GM12878 (cell line): Measurements from ENCODE around the gene S1PR3. TPM values are rescaled to one million over a fixed set of nuclear protein-coding genes. Genes with fewer than 3 reads are reported as not detected.

Source experiments
- ATAC-seq: fragments of 200-7000 bp; cut with Tn5 transposase; 3 replicates; pipeline ENCODE4 v1.9.1; 2020; ENCODE audit warnings: mild to moderate bottlenecking, moderate library complexity
- BruUV-seq: library from RNA; stranded (reverse); fragments of 400-500 nt; replicated peaks from 2 replicates; lab custom pipeline; 2021; lab: Mats Ljungman, UMichigan
- CTCF ChIA-PET: fragments of 300-600 bp; sonication (Branson Sonifier 250); formaldehyde crosslinking; extraction: SDS; loops from one replicate; lab custom pipeline; 2021; ENCODE audit warnings: inconsistent platforms; lab: Yijun Ruan, JAX
- POLR2A ChIA-PET: fragments of 350-600 bp; formaldehyde crosslinking; extraction: SDS; loops from one replicate; lab custom pipeline; 2021; ENCODE audit warnings: inconsistent platforms; lab: Charles Lee
- RAD21 ChIA-PET: fragments of 300-600 bp; sonication (Branson Sonifier 250); formaldehyde crosslinking; loops from one replicate; lab custom pipeline; 2023; ENCODE audit warnings: antibody characterized with exemption; ENCODE audit not compliant: unreplicated experiment; lab: Charles Lee
- SMC1A ChIA-PET: fragments of 300-600 bp; sonication (Branson Sonifier 250); formaldehyde crosslinking; loops from one replicate; lab custom pipeline; 2023; ENCODE audit not compliant: unreplicated experiment, uncharacterized antibody; lab: Charles Lee
- DNase-seq: peaks from one replicate; pipeline ENCODE4 v3.0.0-alpha.2; 2011; ENCODE audit warnings: low read depth, low spot score
- FAIRE-seq: peaks from 3 replicates; lab custom pipeline; 2011; peaks lifted over from hg19 to GRCh38; lab: Jason Lieb, UNC
- H2AFZ ChIP-seq: 2 replicates; pipeline ENCODE4 v1.6.0; 2011; ENCODE audit warnings: low read depth, low read length, control low read depth; ENCODE audit not compliant: control insufficient read depth
- H3K27ac ChIP-seq: 2 replicates; pipeline ENCODE4 v1.5.1; 2011; ENCODE audit warnings: control low read depth; ENCODE audit not compliant: control insufficient read depth, insufficient read depth
- H3K27me3 ChIP-seq, 2 experiments: replicated peaks in 1 of 2; 2 replicates each; pipeline versions ENCODE4 v1.6.0 to v1.6.1; 2011; ENCODE audit warnings: low read length in 1 of 2; ENCODE audit not compliant: control insufficient read depth in 2 of 2, insufficient read depth in 2 of 2
- H3K36me3 ChIP-seq, 2 experiments: 2 replicates each; pipeline ENCODE4 v1.5.1; 2011; ENCODE audit warnings: low read length in 1 of 2; ENCODE audit not compliant: control insufficient read depth in 2 of 2, insufficient read depth in 2 of 2
- H3K4me1 ChIP-seq: 2 replicates; pipeline ENCODE4 v1.6.1; 2011; ENCODE audit warnings: mild to moderate bottlenecking, low read length, moderate library complexity, mixed read lengths; ENCODE audit not compliant: control insufficient read depth, insufficient read depth
- H3K4me2 ChIP-seq: 2 replicates; pipeline ENCODE4 v1.6.0; 2011; ENCODE audit warnings: control low read depth; ENCODE audit not compliant: control insufficient read depth, insufficient read depth
- H3K4me3 ChIP-seq: fragments of 200-600 bp; sonication (generic); 2 replicates; pipeline ENCODE4 v1.5.1; 2016
- H3K79me2 ChIP-seq: 2 replicates; pipeline ENCODE4 v1.6.0; 2011; ENCODE audit warnings: low read length; ENCODE audit not compliant: control insufficient read depth, insufficient read depth
- H3K9ac ChIP-seq: 2 replicates; pipeline ENCODE4 v1.8.0; 2011; ENCODE audit warnings: low read length, control low read depth, mixed read lengths; ENCODE audit not compliant: control insufficient read depth, insufficient read depth
- H3K9me3 ChIP-seq: replicated peaks from 3 replicates; pipeline ENCODE4 v1.5.1; 2011; ENCODE audit warnings: mild to moderate bottlenecking, low read length; ENCODE audit not compliant: control insufficient read depth, insufficient read depth
- H4K20me1 ChIP-seq: 2 replicates; pipeline ENCODE4 v1.6.0; 2011; ENCODE audit not compliant: control insufficient read depth, insufficient read depth
- BCLAF1 ChIP-seq: fragments of 450-650 bp; IDR thresholded peaks from 2 replicates; pipeline ENCODE4 v1.6.1; 2017; ENCODE audit warnings: antibody characterized with exemption, mild to moderate bottlenecking, moderate library complexity
- NKRF ChIP-seq: fragments of 450-650 bp; conservative IDR thresholded peaks from 2 replicates; pipeline ENCODE4 v1.6.1; 2017; ENCODE audit warnings: mild to moderate bottlenecking, moderate library complexity
- PRDM15 ChIP-seq: fragments of 450-650 bp; formaldehyde crosslinking; IDR thresholded peaks from 2 replicates; pipeline ENCODE4 v1.4.0; 2020; ENCODE audit warnings: mild to moderate bottlenecking, moderate library complexity
- RAD51 ChIP-seq: fragments of 450-650 bp; IDR thresholded peaks from 2 replicates; pipeline ENCODE4 v1.6.1; 2016; ENCODE audit warnings: moderate library complexity, mild to moderate bottlenecking, inconsistent platforms
- RELB ChIP-seq: fragments of 450-650 bp; IDR thresholded peaks from 2 replicates; pipeline ENCODE4 v1.6.1; 2017; ENCODE audit warnings: low read depth, mild to moderate bottlenecking, moderate library complexity
- RFX5 ChIP-seq: IDR thresholded peaks from 2 replicates; pipeline ENCODE4 v1.6.1; 2011; ENCODE audit warnings: low read depth, low read length, improper control_type of control experiment
- ZNF622 ChIP-seq: fragments of 450-650 bp; IDR thresholded peaks from 2 replicates; pipeline ENCODE4 v1.6.1; 2017; ENCODE audit warnings: mild to moderate bottlenecking, inconsistent platforms
- WGBS: methylation state at CpG from one replicate; pipeline ENCODE4 v1.1.6; 2016; ENCODE audit warnings: low lambda C conversion rate; ENCODE audit not compliant: insufficient replicate concordance, insufficient coverage; ENCODE audit errors: missing lambda C conversion rate; 5-methylcytosine and 5-hydroxymethylcytosine counted together
- in situ Hi-C: fragments of 300-500 bp; cut with MboI; formaldehyde crosslinking; loops from 9 replicates; pipeline ENCODE4 v1.14.3; 2018; ENCODE audit warnings: mixed read lengths
- intact Hi-C: fragments of 100-400 bp; cut with micrococcal nuclease; formaldehyde crosslinking; loops from one replicate; pipeline ENCODE4 v1.14.2; 2022; ENCODE audit not compliant: unreplicated experiment
- polyA plus RNA-seq, 11 experiments: library from polyadenylated mRNA; depleted of rRNA in 4 of 11; unstranded in 6 of 11; stranded (reverse) in 5 of 11; fragments of >200 nt; fragmentation: Nextera tagmentation in 4 of 11; fragmentation: Illumina TruSeq in 1 of 11; extraction: Ambion mirVana in 4 of 11; extraction: Trizol in 1 of 11; gene quantifications; 1 replicate in 1 of 11; 2 replicates in 10 of 11; pipeline versions ENCODE4 v1.2.1 to v1.2.3, GENCODE V29; 2011 to 2016; ENCODE audit warnings: inconsistent platforms in 2 of 11, missing spikeins in 2 of 11, low read depth in 1 of 11
- total RNA-seq, 4 experiments: library from RNA; depleted of rRNA in 3 of 4; stranded (reverse); fragments of >200 nt in 3 of 4; fragmentation: Illumina TruSeq in 1 of 4; extraction: Trizol in 1 of 4; gene quantifications; 2 replicates each; pipeline versions ENCODE4 v1.2.1 to v1.2.3, GENCODE V29; 2013 to 2021

The S1PR3 gene
- total and polyA plus RNA-seq, 10 of the 15 experiments (the other 5 are each of a cell fraction or from before 2014, with no cell fraction given), result 0.01 to 0.18 (median 0.01) TPM; not detected in 7

- POLR2A ChIA-PET, result no interaction called here
- Histone ChIP-seq H3K4me2 (no peak overlapping the region), H3K4me1 (no peaks in the 10 kb centered on the region)
- no peak for TF ChIP-seq NKRF
- no peak for TF ChIP-seq BCLAF1
- no peak for TF ChIP-seq RFX5
- TF ChIP-seq RELB, result no peak
- no peak for TF ChIP-seq ZNF622
- no peak for TF ChIP-seq PRDM15 (CRISPR knock-in tag)
- no peak for TF ChIP-seq RAD51
- TF ChIP-seq, all 136 proteins: peak for 0
- H2AFZ ChIP-seq, result no peak overlapping the region
- ChIA-PET CTCF (no interaction called here), SMC1A (no interaction called here), RAD21 (no interaction called here)
- no peak overlapping the region for H3K9ac ChIP-seq
- H3K9me3 ChIP-seq, result no peaks in the 10 kb centered on the region
- in situ Hi-C loops, result no loop called here
- WGBS, result 5% methylated on average over 9 of the region's 9 CpGs
- BruUV-seq, result no TSS peak
- H3K79me2 ChIP-seq, result no peaks in the 10 kb centered on the region
- H3K27me3 ChIP-seq, result no peaks in the 10 kb centered on the region; a peak in 1 of 4 replicates
- DNase-seq (no peak), FAIRE-seq (no peak), ATAC-seq (no peak)
- H3K36me3 ChIP-seq, result no peaks in the 10 kb centered on the region
- no peaks in the 10 kb centered on the region for H4K20me1 ChIP-seq
- no peak overlapping the region for H3K27ac ChIP-seq
- intact Hi-C loops, result no loop called here
- H3K4me3 ChIP-seq, result no peak overlapping the region
Observed at GRCh38 chr9:89037891-89038290, 46.6 kb downstream of the S1PR3 start.
